Measurements from ENCODE around the gene IQSEC3. TPM values are rescaled to one million over a fixed set of nuclear protein-coding genes. Genes with fewer than 3 reads are reported as not detected.

The IQSEC3 gene
- total and polyA plus RNA-seq, 11 donors: 0.29 to 3.2 (median 1.5) TPM

DNA sequence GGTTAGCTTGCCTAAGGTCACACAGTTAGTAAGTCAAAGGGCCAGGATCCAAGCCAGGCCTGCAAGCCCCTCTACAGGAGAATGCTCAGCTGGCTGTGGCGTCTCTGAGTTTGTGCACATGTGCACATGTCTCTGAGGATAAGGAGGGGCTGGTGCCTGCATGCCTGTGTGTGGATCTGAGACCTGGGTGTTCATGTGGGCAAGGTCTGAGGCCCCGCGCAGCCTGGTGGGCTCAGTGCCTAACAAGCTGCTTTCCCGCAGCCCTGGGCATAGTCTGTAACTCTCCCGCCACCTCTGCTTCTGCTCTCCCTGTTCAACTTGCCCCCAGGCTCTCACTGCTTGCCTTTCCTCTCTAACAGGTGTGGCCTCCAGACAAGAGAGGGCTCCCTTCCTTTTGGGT, 151.7 kb downstream of the IQSEC3 start:
- WGBS, 4 donors: 82 to 91% (median 89%) methylated on average over 5 of the region's 5 CpGs
- Histone ChIP-seq H3K4me3 (no peak overlapping the region), H3K27ac (no peak overlapping the region), H3K36me3 (no peaks in the 10 kb centered on the region), H3K4me1 (peaks cover 0 to 6% (median 0%) of the 10 kb centered on the region in 12 donors), H3K27me3 (peaks cover 0 to 9% (median 0%) of the 10 kb centered on the region in 9 donors), H3K9me3 (no peaks in the 10 kb centered on the region)
- intact Hi-C loops (cut with DNase I): loop anchor here in 1 of 10 donors (5.0 kb wide), 1 partner anchor 104 kb away; no protein-coding TSS in a partner anchor
- DNase-seq (no peak), ATAC-seq (no peak)
- no peak for TF ChIP-seq POLR2A (IDR thresholded peaks at IDR 0.05)
- TF ChIP-seq, protein P1, sequence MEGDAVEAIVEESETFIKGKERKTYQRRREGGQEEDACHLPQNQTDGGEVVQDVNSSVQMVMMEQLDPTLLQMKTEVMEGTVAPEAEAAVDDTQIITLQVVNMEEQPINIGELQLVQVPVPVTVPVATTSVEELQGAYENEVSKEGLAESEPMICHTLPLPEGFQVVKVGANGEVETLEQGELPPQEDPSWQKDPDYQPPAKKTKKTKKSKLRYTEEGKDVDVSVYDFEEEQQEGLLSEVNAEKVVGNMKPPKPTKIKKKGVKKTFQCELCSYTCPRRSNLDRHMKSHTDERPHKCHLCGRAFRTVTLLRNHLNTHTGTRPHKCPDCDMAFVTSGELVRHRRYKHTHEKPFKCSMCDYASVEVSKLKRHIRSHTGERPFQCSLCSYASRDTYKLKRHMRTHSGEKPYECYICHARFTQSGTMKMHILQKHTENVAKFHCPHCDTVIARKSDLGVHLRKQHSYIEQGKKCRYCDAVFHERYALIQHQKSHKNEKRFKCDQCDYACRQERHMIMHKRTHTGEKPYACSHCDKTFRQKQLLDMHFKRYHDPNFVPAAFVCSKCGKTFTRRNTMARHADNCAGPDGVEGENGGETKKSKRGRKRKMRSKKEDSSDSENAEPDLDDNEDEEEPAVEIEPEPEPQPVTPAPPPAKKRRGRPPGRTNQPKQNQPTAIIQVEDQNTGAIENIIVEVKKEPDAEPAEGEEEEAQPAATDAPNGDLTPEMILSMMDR (IDR thresholded peaks at IDR 0.05): no peak

DNA sequence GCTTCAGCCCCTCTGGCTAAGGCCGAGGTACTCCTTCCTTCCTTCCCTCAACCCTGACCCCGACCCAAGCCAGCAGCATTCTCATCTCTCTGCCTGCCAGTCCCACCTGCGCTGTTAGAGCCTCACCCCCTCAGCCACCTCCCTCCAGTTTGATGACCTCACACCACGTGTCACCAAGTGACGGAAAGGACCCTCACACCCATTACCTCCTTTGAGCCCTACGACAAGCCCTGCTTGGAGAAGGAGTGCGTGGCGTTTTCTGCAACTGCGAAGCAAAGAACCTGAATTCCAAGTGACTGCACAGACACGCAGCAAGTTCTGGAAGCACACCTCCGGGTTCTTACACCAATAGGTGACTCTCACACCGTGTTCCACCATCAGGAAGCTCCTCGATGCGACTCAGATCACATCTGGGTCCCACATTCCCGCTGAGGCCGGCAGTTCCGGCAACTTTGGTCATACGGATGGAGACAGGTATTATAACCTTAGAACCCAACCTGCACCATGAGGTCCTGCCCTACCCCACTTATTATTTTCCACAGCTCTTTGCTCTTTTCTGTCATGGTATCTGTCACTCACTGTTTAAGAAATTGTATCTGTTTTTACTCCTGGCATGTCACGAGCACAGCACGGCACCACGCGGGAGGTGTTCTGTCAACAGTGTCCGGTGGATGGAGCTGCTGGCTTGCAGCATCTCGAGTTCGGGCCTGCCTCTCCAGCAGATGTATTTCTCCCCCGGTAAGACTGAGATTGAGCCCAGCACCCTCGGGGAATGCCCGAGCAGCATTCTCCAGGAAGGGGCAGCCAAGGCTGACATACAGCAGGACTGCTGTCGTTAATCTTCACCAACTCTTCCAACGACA, 152.4 kb downstream of the IQSEC3 start:
- 71 to 80% (median 78%) methylated on average over 30 of the region's 30 CpGs for WGBS, 4 donors
- DNase-seq (no peak), ATAC-seq (no peak)
- H3K36me3 ChIP-seq: no peaks in the 10 kb centered on the region
- no peak for TF ChIP-seq POLR2A (IDR thresholded peaks at IDR 0.05)
- TF ChIP-seq, protein P1 (IDR thresholded peaks at IDR 0.05): no peak
- H3K4me1 ChIP-seq: peaks cover 0 to 6% (median 0%) of the 10 kb centered on the region in 12 donors
- no peak overlapping the region for H3K4me3 ChIP-seq
- intact Hi-C loops (cut with DNase I): loop anchor here in 1 of 10 donors (5.0 kb wide), 1 partner anchor 103 kb away; no protein-coding TSS in a partner anchor
- H3K9me3 ChIP-seq: no peaks in the 10 kb centered on the region
- H3K27me3 ChIP-seq: peaks cover 0 to 6% (median 0%) of the 10 kb centered on the region in 9 donors
- H3K27ac ChIP-seq: no peak overlapping the region

DNA sequence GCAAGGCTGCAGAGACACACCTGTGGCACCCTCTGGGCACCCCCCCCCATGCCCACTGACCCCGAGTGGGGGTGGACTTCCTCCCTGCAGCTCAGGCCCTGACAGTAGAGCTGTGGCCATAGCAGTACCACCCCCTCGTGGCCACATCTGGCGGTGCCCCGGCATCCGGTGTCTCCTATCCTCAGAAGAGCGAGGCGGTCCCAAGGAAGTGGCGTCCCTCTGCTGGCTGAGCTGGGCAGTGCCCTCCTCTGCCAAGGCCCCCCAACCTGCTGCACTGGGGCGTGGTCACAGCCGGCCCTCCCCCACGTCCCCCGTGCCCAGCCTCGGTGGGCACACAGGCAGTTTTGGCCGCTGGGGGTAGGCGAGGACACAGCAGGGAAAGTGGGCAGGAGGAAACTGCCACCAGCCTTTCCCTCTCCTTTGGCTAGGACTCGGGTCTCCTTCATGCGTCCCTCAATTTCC, 153.4 kb downstream of the IQSEC3 start:
- TF ChIP-seq, protein P1 (IDR thresholded peaks at IDR 0.05): peak; percentile 18 to 73 (median 52)
- no peak for TF ChIP-seq POLR2A (IDR thresholded peaks at IDR 0.05)
- H3K4me1 ChIP-seq: peaks cover 0 to 6% (median 0%) of the 10 kb centered on the region in 12 donors
- peak; percentile 40 to 80 (median 59) for DNase-seq
- H3K9me3 ChIP-seq: no peaks in the 10 kb centered on the region
- 35 to 64% (median 47%) methylated on average over 11 to 17 of the region's 17 CpGs for WGBS, 4 donors
- ATAC-seq: peak; percentile 51 to 78 (median 68)
- H3K27ac ChIP-seq: no peak overlapping the region
- no peaks in the 10 kb centered on the region for H3K36me3 ChIP-seq
- intact Hi-C loops (cut with DNase I): loop anchor here in 1 of 10 donors (5.0 kb wide), 1 partner anchor 102 kb away; no protein-coding TSS in a partner anchor
- H3K4me3 ChIP-seq: no peak overlapping the region
- H3K27me3 ChIP-seq: peaks cover 0 to 6% (median 0%) of the 10 kb centered on the region in 9 donors

DNA sequence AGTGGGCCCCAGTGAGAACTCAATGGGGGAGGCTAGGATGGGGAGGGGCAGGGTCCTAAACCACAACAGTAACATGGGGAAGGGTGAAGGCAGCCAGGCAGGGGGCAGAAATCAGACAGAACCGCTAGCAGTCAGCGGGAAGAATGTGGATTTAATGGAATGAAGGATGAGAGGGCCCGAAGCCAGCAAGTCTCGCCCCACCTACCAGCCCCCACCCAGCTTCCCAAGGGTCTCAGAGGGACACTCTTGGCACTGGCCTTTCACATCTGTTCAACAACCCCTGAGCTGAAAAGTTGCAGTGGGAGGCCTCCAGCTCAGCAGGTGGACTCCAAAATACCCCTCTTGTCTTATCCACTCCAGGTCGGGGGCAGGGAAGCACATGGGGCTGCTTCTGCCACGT, 153.9 kb downstream of the IQSEC3 start:
- TF ChIP-seq, protein P1 (IDR thresholded peaks at IDR 0.05): no peak
- no peak for TF ChIP-seq POLR2A (IDR thresholded peaks at IDR 0.05)
- Histone ChIP-seq H3K4me3 (no peak overlapping the region), H3K36me3 (no peaks in the 10 kb centered on the region), H3K27ac (no peak overlapping the region), H3K4me1 (peaks cover 0 to 6% (median 0%) of the 10 kb centered on the region in 12 donors), H3K27me3 (peaks cover 0 to 6% (median 0%) of the 10 kb centered on the region in 9 donors), H3K9me3 (no peaks in the 10 kb centered on the region)
- 63 to 89% (median 74%) methylated on average over 4 to 6 of the region's 6 CpGs for WGBS, 4 donors
- ATAC-seq (no peak), DNase-seq (no peak)
- intact Hi-C loops (cut with DNase I): no loop called here

All from heart left ventricle (tissue), 16 donors.